Measurements from ENCODE around the gene DNMBP. TPM values are rescaled to one million over a fixed set of nuclear protein-coding genes. Genes with fewer than 3 reads are reported as not detected.

Gene DNMBP
- 17.2 and 21.1 TPM in 2 replicates for total RNA-seq

GRCh38 chr10:100009793-100010676 is at the start of gene DNMBP:
Gene DNMBP, minus strand, starts transcription at chr10:100009947. Its CDS starts 37,823 bp downstream, at chr10:99972124.

Other genes starting within 250 kb of the DNMBP start
- gene ABCC2, start 227.3 kb downstream of the DNMBP start, total RNA-seq = 0.97 and 1.6 TPM in 2 replicates
- not detected in 2 replicates for gene CPN1, start 71.9 kb upstream of the DNMBP start, total RNA-seq
- 60.5 and 61.4 TPM in 2 replicates for gene ERLIN1, start 176.1 kb upstream of the DNMBP start, total RNA-seq
- gene CHUK, start 219.6 kb upstream of the DNMBP start, total RNA-seq = 21.4 and 24.6 TPM in 2 replicates

All from articular chondrocyte of knee joint (primary cell).